NCI-H1417 (cell line): ENCODE data around the gene SETD5.

Experiments
- DNase-seq, 3 experiments: peaks; one replicate each; lab custom pipeline; 2025; lab: John Stamatoyannopoulos, UW

SETD5 gene

DNA sequence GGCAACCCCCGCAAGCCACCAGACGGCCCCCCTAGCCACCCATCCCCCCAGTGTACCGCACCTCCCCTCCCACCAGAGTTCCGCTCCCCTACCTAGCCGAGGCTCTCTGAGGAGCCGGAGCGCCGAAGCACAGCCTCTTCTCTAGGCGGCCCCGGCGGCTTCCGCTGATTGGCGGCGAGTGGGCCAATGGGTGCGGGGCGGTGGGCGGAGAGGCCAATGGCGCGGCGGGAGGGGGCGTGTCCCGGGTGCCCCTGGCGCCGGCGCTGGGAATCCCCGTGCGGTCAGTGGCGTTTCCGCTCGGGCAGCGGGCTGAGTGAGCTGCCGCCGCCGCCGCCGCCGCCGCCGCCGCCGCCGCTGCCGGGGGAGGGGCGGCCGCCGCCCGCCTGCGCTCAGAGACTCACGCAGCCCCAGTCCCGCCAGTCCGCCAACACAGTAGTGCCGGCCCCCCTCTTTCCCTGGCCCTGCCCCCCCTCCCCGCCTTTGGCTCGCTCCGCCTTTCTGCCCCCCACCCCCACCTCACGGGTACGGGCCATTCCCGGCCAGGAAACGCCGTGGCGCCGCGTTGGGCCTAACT lies at the start of gene SETD5:
Gene SETD5, plus strand, starts transcription at position 284 of the 574 bp plus-strand sequence. CDS start 31,324 bp downstream, outside the sequence.
- DNase-seq, result peak; percentile 89 to 95 (median 89)

DNA sequence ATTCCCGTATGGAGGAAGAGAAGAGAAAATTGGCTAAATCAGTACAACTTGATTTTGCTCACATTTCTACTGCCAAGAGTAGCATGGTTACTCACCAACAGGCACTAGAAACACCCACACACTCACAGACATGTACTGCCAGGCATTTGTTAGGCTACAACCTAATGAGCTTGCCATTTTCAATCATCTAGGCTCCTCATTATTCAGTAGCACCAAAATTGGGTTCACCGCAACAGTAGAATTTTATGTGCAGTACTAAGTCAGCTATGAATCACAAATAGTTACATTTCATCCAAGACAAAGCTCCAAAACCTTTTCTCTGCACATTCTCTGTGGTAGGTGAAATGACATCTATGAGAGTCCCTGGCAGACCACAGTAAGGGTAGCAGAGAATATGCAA lies 49.5 kb upstream of the SETD5 start:
- DNase-seq, result no peak

DNA sequence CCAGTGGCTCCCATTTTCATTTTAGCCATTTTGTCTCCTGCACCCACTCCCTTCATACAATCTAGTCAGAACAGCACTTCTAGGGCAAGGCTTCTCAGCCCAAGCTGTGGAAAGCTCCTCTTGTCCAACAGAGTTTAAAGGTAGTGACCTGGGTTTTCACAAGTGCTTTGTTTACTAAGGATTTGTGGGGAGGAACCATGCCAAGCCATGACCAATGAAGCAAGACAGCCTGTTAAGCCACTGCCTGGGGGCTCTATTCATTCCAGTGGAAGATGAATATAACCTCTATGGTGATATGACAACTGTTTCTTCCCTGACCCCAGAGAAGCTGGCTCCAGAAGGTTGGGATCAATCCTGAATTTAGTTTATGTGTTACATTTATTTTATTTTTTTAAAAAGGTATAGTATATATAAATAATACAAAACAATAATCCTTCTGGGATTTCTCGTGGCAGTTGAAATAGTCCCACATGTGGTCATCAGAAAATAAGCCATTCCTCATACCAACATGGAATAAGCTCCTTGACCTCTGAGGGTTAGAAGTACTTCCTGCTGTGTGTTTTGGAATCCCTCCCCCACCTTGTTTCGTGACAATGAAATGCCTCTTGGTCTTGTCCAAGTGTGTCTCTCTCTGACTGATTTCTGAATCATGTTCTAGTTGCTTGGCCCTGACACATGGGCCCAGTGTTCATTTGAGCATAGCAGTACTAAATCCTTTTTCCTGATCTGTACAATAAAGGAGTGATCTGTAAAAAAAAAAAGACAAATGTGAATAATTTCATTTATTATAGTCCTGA lies 47.9 kb upstream of the SETD5 start:
- no peak for DNase-seq

- no peak for DNase-seq
Measured at GRCh38 chr3:9351709-9352126, 45.7 kb upstream of the SETD5 start.

DNA sequence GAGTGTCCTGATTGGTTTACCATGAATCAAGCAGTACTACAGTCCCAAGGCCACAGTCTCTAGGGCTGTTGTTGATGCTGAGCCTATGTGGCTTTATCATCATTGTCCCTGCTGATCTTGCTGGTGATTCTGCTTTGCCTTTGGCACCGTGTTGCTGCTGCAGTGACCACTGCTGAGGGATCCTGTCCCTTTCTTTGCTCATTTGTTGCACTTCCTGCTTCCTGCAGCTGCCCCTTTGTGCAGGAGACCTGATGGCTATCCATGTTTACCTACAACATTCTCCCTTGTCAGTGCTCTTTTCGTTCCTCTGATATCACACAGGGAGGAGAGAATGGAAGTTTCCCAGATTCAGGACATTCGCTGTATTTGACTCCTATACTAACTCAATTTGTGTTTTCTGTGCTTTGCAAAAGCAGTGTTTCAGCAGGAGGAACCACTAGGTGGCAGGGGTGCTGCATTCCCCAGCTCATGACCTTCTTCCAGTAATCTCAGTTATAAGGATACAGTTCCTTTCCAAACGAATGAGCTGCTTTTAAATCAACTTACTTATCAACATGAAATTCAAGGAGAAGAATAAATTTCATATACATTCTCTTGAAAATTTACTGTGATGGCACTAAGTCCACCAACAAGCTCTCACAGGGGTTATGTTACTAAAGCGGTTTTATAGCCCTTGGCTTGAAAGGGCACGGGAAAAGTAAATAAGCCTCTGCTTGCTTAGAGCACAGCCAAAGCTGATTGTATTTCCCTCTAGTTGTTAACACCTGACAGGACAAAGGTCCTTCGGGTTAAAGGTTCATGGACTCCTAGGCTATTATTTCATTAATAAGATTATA lies 44.3 kb upstream of the SETD5 start:
- peak; percentile 10 to 70 (median 44) for DNase-seq

- DNase-seq, result no peak
Measured at GRCh38 chr3:9361691-9362388, 35.6 kb upstream of the SETD5 start.

GRCh38 chr3:9362731-9363530 lies 34.5 kb upstream of the SETD5 start, which contains the start of gene THUMPD3:
TSS of gene THUMPD3 (plus strand) at chr3:9363054. CDS start at chr3:9365069, 2,015 bp downstream.
- peak; percentile 66 to 89 (median 87) for DNase-seq

GRCh38 chr3:9369508-9369907 lies 27.9 kb upstream of the SETD5 start:
- DNase-seq, result no peak

- no peak for DNase-seq
Measured at GRCh38 chr3:9373465-9373864, 23.9 kb upstream of the SETD5 start.

- no peak for DNase-seq
Measured at GRCh38 chr3:9377981-9378380, 19.4 kb upstream of the SETD5 start.

GRCh38 chr3:9379327-9379726 lies 18.1 kb upstream of the SETD5 start:
- DNase-seq, result no peak

DNA sequence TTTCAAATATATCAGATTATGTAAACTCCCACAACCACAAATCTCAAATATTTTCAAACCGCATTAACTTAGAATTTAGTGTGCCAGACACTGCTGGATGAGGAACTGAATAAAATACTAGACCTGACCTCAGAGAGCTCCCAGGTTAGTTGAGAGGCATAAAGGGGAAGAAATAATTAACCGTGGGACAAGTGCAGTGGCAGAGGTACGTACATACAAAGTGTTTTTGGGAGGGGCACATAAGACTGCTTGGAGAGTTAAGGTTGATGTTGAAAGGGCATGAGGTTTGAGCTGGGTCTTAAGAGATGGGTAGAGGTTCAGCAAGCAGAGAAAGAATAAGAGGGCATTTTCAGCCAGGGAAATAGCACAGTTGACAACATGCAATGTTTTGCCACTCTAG lies 17.4 kb upstream of the SETD5 start:
- no peak for DNase-seq

DNA sequence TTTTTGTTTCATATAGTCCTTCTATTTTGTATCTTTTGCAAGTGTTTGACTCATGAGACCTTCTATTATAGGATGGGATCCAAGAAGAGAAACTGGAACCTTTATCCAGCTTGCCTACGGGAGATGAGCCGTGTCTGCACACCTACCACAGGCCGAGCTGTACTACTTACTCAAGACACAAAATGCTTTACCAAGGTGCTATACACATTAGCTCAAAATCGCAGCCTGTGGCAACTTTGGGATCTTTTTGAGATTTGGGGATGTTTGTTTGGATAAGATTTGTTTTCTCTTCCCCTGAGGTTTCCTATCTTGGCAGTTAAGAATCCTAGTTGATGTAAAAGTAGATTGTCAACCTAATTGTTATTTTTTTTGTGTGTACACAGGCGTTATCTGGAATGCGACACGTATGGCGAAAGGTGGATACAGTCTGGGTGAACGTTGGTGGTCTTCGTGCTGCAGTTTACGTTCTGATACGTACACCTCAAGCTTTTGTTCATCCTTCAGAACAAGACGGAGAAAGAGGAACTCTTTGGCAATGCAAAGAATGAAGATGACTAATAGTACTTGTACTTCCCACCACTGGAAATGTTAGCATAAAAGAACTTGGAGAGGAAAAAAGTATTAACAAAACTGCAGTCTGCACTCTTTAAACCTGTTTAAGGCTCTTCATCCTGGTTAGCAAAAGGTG lies 13.1 kb upstream of the SETD5 start:
- no peak for DNase-seq

DNA sequence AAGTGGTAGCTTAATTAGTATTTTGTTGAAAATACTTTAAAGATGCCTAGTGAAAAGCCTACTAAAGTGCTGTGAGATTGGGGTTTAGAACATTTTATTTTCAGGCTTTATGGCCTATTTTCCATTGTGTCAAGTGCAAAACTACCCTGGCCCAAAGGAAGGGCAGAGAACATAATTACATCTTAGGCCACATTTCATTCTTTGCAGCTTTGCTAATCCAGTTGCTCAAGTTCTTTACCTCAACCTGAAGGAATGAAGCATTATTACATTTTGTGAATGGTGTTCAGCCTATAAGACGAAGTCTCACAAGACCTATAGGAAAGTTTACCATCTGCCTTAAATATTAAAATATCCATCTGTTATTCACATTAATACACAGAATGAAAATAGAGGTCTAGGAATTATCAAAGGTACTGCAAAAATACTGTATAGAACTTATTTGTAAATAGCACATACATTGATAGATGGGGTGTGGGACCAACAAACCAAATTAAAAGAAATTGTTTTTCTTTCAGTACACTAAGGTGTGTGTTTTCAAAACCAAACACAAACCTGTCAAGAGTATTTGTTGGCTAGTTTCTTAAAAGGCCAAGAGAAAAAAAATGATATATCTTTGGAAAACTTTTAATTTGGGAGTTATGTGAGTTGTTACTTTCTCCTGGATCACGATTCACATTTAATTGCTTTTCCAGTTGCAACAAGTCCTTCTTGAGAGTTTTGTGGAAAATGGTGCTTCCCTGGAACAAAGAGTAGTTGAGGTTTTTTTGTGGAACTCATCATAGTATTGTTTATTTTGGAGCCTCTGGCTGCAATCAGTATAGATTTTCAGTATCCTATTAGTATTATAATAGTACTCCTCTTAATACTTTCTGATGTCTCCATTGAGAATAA lies 12.0 kb upstream of the SETD5 start:
- peak in 1 of 3 experiments; percentile 8 for DNase-seq

DNA sequence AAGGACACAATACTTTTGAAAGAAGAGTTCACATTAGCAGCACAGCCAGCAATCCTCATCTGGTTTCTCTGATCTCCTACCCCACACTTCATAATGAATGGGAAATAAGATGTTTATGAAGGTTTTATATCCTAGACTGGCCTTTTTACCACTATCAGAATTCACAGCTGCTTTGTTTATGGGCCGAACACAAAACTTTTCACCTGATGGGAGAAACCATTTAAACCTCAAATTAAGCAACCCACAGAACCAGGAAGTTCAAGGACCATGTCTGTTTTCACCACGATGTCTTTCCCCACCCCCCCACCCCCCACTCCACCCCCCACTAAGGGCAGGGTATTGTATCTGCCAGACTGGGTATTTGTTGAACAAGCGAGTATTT lies 11.3 kb upstream of the SETD5 start:
- no peak for DNase-seq

DNA sequence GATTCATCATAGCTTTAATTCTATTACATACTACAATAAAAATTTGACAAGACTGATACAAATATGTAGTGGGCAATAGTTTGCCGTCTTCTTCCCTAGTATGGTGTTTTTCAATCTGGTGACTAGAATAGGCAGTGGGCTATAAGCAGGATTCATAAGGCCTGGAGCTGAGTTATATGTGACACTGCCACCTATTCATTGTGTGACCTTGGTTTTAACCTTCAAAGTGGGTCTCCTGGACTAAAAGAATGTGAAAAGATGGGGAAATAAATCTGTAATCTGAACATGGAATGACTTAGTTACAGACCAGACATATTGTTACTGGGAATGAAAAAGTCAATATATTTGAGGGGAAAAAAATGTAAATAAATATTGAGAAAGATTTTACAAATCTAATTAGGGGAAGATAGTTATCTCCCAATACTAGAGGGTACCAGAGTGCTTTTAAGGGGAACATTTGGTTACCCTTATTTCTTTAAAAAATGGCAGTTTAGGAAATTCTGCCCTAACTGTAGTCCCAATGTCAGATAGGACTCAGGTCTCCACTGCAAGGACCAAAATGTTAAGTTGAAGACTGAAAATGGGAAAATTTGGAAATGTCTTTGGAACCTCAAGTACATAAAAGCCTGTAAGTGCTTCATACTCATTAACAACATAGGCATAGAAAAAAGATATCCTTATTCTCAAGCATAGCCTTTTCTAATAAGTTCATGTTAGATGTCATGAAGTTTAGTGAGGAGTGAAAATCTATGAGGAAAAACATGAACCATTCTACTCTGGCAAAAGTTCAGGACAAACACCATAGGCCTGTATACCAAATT lies 10.7 kb upstream of the SETD5 start:
- no peak for DNase-seq

DNA sequence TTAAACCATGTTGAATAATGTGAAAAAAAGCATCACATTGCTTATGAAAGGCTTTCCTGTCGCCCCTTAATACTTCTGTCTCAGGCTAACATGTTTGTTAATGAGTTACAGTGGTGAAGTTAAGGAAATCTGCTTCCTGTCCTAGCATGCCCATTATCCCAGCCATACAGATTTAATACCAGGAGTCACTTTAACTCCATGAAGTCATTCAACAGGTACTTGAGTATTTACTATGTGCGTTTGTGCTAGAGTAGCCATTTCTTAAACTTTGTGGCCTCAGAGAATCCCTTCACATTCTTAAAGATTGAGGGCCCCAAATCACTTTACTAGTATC lies 10.1 kb upstream of the SETD5 start:
- DNase-seq, result no peak

DNA sequence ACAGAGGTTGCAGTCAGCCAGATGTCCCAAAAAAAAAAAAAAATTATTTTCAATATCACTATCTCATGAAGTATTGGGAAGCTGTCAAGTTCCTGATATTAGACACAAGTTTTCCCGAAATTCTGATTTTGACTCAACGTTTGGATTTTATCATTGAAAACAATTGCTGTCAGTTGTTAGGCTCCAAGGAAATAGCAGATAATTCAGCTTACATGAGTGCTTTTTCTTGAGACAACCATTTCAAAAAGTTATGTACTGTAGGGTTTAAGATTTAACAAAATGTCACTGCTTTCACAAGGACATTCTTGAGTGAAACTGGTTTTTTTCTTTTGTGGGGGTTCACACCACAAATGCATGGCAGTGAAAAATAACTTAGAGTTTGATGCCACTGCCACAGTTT lies 9.3 kb upstream of the SETD5 start:
- no peak for DNase-seq
